ENCODE measurements around the gene BAG5. TPM values are rescaled to one million over a fixed set of nuclear protein-coding genes. Genes with fewer than 3 reads are reported as not detected.

Gene BAG5
- total and polyA plus RNA-seq, 2 experiments from 2014 or later = 17.4 to 17.6 TPM

GRCh38 chr14:103539056-103539825, 23.2 kb downstream of the BAG5 start:
- no peak overlapping the region for H3K27ac ChIP-seq
- H3K4me1 ChIP-seq (ENCODE audit: low read depth) = peaks cover 6% of the 10 kb centered on the region

GRCh38 chr14:103538291-103539055, 24.0 kb downstream of the BAG5 start:
- DNase-seq (ENCODE audit: low read depth in 1 of 2, low spot score in 1 of 2) = no peak
- TF ChIP-seq CTCF (IDR thresholded peaks at IDR 0.05; ENCODE audit: low read depth, low read length) = no peak
- no peaks in the 10 kb centered on the region for H3K36me3 ChIP-seq
- peaks cover 6% of the 10 kb centered on the region for H3K4me1 ChIP-seq (ENCODE audit: low read depth)
- no peaks in the 10 kb centered on the region for H3K9me3 ChIP-seq (ENCODE audit: low read depth)
- no peak overlapping the region for H3K27ac ChIP-seq
- no peaks in the 10 kb centered on the region for H3K27me3 ChIP-seq
- H3K4me3 ChIP-seq = no peak overlapping the region

More at GRCh38 chr14:103539056-103539825, 23.2 kb downstream of the BAG5 start:
- no peak for TF ChIP-seq CTCF (IDR thresholded peaks at IDR 0.05; ENCODE audit: low read depth, low read length)
- Histone ChIP-seq H3K36me3 (no peaks in the 10 kb centered on the region), H3K4me3 (no peak overlapping the region), H3K9me3 (ENCODE audit: low read depth) (no peaks in the 10 kb centered on the region), H3K27me3 (no peaks in the 10 kb centered on the region)
- DNase-seq (ENCODE audit: low read depth in 1 of 2, low spot score in 1 of 2) = no peak

- Histone ChIP-seq H3K27me3 (no peaks in the 10 kb centered on the region), H3K27ac (no peak overlapping the region), H3K36me3 (no peaks in the 10 kb centered on the region), H3K9me3 (ENCODE audit: low read depth) (no peaks in the 10 kb centered on the region), H3K4me3 (no peak overlapping the region), H3K4me1 (ENCODE audit: low read depth) (no peaks in the 10 kb centered on the region)
- no peak for DNase-seq (ENCODE audit: low read depth in 1 of 2, low spot score in 1 of 2)
- TF ChIP-seq CTCF (IDR thresholded peaks at IDR 0.05; ENCODE audit: low read depth, low read length) = no peak
Observed at GRCh38 chr14:103537175-103537990, 25.1 kb downstream of the BAG5 start.

- Histone ChIP-seq H3K9me3 (ENCODE audit: low read depth) (no peaks in the 10 kb centered on the region), H3K4me3 (no peak overlapping the region), H3K4me1 (ENCODE audit: low read depth) (no peaks in the 10 kb centered on the region), H3K27me3 (no peaks in the 10 kb centered on the region), H3K27ac (no peak overlapping the region), H3K36me3 (no peaks in the 10 kb centered on the region)
- DNase-seq (ENCODE audit: low read depth in 1 of 2, low spot score in 1 of 2) = no peak
- TF ChIP-seq CTCF (IDR thresholded peaks at IDR 0.05; ENCODE audit: low read depth, low read length) = no peak
Observed at GRCh38 chr14:103536693-103537092, 25.8 kb downstream of the BAG5 start.

- Histone ChIP-seq H3K27me3 (no peaks in the 10 kb centered on the region), H3K9me3 (ENCODE audit: low read depth) (no peaks in the 10 kb centered on the region), H3K36me3 (no peaks in the 10 kb centered on the region), H3K4me3 (no peak overlapping the region), H3K4me1 (ENCODE audit: low read depth) (no peaks in the 10 kb centered on the region), H3K27ac (no peak overlapping the region)
- no peak for TF ChIP-seq CTCF (IDR thresholded peaks at IDR 0.05; ENCODE audit: low read depth, low read length)
- no peak for DNase-seq (ENCODE audit: low read depth in 1 of 2, low spot score in 1 of 2)
Observed at GRCh38 chr14:103535891-103536565, 26.4 kb downstream of the BAG5 start.
